NCI-H1694 (cell line): ENCODE results near the gene LRP3.

ENCODE experiments used
- DNase-seq: peaks from one replicate; lab custom pipeline; 2025; lab: John Stamatoyannopoulos, UW

Gene LRP3

GRCh38 chr19:33255781-33256180 is 61.7 kb downstream of the LRP3 start:
- no peak for DNase-seq

GRCh38 chr19:33256261-33256660 is 62.1 kb downstream of the LRP3 start:
- DNase-seq = no peak

GRCh38 chr19:33257828-33258227 is 63.7 kb downstream of the LRP3 start:
- no peak for DNase-seq
